NCI-H2196 (cell line): Measurements from ENCODE around the gene GPR162.
"Not testable (repeated sequence)": the region's sequence is repeated elsewhere in the genome, so short reads cannot be mapped to it uniquely, and the experiment has no call there.

Experiments used
- DNase-seq: peaks from one replicate; lab custom pipeline; 2025; ENCODE audit not compliant: unreplicated experiment; lab: John Stamatoyannopoulos, UW

The GPR162 gene

DNA sequence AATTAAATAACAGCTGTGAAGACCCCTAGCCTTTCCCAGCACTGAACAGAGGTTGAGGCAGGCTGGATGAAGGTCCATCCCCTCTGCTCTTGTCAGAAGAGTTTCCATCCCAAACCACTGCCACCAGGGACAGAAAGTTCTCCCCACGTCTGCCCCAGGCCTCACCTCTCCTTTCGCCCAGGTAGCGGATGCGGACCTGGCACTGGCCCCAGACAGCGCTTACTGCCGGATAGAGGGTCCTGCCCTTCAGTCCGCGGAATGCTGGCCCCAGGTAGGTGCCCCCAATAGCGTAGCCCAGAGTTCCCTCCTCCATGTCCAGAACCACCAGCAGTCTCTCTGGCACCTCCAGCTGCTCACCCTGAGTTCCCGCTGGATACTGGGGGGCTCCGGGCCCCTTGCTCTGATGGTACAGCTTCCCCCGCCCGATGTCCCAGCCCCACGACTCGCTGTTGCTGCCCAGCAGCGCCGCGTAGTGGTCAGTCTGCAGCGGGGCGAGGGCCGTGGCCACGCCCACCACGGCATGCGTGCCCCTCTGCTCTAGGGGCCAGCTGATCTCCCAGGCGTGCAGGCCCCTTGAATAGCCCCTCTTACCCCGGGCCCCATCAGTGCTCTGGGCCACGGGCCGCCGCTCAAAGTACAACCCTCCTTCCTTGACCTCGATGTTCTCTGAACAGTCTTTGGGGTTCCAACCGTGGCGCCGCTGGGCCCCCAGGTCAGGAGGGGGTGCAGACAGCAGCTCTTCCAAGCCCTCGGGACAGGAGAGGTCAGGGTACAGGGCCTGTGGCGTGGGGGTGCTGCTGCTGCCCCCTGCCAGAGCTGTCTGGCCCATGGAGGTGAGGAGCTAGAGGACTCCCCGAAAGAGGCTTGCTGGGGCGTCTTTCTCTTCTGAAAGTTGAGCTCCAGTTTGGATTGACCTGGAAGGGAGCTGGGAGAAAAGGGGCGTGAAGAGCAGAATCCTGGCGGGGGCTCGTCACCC is 50.7 kb downstream of the GPR162 start:
- peak; percentile 57 for DNase-seq

DNA sequence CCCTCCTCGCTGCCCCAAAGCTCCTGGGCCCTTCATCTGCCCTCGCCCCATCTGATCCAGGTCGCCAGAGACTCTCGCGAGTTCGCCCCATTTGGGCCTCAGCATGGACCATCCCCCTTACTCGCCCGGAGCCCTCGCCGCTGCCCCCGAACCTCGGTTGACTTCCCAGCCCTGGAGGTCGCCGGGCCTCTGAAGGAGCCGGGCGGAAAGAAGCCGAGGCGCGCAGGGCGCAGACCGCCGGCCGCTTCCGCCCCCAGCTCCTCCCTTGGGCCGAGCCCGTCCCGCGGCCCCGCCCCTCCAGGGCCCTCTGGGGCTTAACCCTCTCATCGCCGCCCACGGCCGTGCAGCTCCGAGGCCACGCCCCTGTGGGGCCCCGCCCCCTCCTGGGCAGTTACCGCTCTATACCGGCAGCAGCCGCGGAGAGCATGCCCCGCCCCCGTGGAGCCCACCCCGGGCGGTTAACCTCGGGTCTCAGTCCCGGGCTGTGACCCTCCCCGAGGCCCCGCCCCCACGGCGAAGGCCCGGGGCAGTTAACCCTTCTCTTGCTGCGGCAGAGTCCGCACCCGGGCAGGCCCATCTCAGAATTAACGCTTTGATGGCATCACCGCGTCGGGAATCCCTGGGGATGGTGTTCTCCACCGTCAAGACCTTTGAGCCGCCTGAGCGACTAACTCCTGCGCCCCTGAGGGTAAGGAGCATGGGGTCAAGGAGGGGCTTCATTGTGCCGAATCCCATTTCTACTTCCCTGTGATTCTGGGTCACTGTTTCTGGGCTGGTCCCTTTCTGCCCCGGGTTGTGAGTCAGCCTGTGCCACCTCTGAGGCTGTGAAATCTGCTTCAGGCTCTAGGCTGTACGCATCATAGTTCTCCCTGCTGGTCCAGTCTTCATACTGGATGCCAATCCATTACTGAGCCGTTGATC is 51.7 kb downstream of the GPR162 start, which contains the start of gene SPSB2:
TSS of gene SPSB2 (minus strand) at position 210 of the 921 bp plus-strand sequence. CDS start 402 bp downstream, outside the sequence.
- peak; percentile 88 for DNase-seq

- DNase-seq: not testable (repeated sequence)
These were observed 52.4 kb downstream of the GPR162 start for GRCh38 chr12:6874015-6874368.
